ENCODE data around the gene DRAM1. TPM values are rescaled to one million over a fixed set of nuclear protein-coding genes. Genes with fewer than 3 reads are reported as not detected.

DRAM1 gene
- polyA plus RNA-seq, 1 of the 3 experiments (the other 2 are of a cell fraction) = 37.4 TPM

- no peak for TF ChIP-seq TAF1 (IDR thresholded peaks at IDR 0.05; ENCODE audit: borderline replicate concordance, low read depth, low read length)
- TF ChIP-seq FOXM1 (IDR thresholded peaks at IDR 0.05; ENCODE audit: low read depth) = no peak
- no peak for TF ChIP-seq FOXJ3 (CRISPR knock-in tag; IDR thresholded peaks at IDR 0.05)
- TF ChIP-seq, protein P1, sequence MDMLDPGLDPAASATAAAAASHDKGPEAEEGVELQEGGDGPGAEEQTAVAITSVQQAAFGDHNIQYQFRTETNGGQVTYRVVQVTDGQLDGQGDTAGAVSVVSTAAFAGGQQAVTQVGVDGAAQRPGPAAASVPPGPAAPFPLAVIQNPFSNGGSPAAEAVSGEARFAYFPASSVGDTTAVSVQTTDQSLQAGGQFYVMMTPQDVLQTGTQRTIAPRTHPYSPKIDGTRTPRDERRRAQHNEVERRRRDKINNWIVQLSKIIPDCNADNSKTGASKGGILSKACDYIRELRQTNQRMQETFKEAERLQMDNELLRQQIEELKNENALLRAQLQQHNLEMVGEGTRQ (IDR thresholded peaks at IDR 0.05; ENCODE audit: borderline replicate concordance, low read depth, low read length) = no peak
- TF ChIP-seq POLR2AphosphoS5 (IDR thresholded peaks at IDR 0.05; ENCODE audit: low read depth, low read length) = no peak
- no peak for TF ChIP-seq ELF1 (IDR thresholded peaks at IDR 0.05)
- TF ChIP-seq JUND (IDR thresholded peaks at IDR 0.05) = no peak
- TF ChIP-seq CTCF (IDR thresholded peaks at IDR 0.05) = peak; percentile 64
- no peak; the same call in 1 of the 2 replicates for TF ChIP-seq RCOR1 (IDR thresholded peaks at IDR 0.05; ENCODE audit: low read length)
Observed at GRCh38 chr12:101830367-101831325, 46.7 kb upstream of the DRAM1 start, which contains the start of gene GNPTAB (continued).

DNA sequence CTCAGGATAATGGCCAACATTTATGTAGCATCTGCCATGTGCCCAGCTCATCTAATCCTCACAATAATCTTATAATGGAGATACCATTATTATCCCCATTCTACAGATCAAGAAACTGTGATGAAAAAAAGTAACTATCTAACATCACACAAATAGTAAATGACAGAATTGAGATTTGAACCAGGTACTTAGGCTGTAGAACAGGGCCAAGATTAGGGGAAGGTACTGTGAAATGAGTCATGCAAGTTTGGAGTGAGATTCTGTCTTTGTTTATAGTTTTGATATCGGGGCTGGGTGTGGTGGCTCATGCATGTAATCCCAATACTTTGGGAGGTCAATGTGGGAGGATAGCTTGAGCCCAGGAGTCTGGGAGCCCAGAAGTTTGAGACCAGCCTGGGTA lies 45.4 kb upstream of the DRAM1 start:
- no peaks in the 10 kb centered on the region for H4K20me1 ChIP-seq (ENCODE audit: insufficient read depth)
- no peak overlapping the region for H3K9ac ChIP-seq
- H3K4me3 ChIP-seq (ENCODE audit: low read depth in 2 of 2, low read length in 1 of 2) = no peak overlapping the region
- 56% methylated on average over 1 of the region's 1 CpG for WGBS (ENCODE audit: low lambda C conversion rate)
- ChIA-PET POLR2A (no interaction called here), CTCF (interaction anchor here (1.2 to 5.1 kb wide), 9 partner anchors 8 to 423 kb away, joined by 3 to 40 read pairs (median 11); no protein-coding TSS in a partner anchor)
- TF ChIP-seq MXI1 (IDR thresholded peaks at IDR 0.05; ENCODE audit: low read depth, low read length) (no peak), SIN3A (IDR thresholded peaks at IDR 0.05; ENCODE audit: borderline replicate concordance, low read depth, low read length) (no peak), RAD21 (IDR thresholded peaks at IDR 0.05; ENCODE audit: low read length) (no peak), RFX5 (IDR thresholded peaks at IDR 0.05; ENCODE audit: low read length) (no peak), GATA2 (CRISPR knock-in tag; IDR thresholded peaks at IDR 0.05) (no peak), NFIC (IDR thresholded peaks at IDR 0.05; ENCODE audit: borderline replicate concordance) (no peak), RXRA (IDR thresholded peaks at IDR 0.05; ENCODE audit: borderline replicate concordance, low read depth) (no peak), SMC3 (IDR thresholded peaks at IDR 0.05; ENCODE audit: low read depth, low read length) (no peak), YY1 (IDR thresholded peaks at IDR 0.05; ENCODE audit: low read depth) (no peak), TAF1 (IDR thresholded peaks at IDR 0.05; ENCODE audit: borderline replicate concordance, low read depth, low read length) (no peak), CTCF (IDR thresholded peaks at IDR 0.05) (no peak), EP300 (IDR thresholded peaks at IDR 0.05; ENCODE audit: borderline replicate concordance in 1 of 2, low read depth in 1 of 2, low read length in 1 of 2) (no peak), TCF12 (IDR thresholded peaks at IDR 0.05) (no peak), USF1 (IDR thresholded peaks at IDR 0.05; ENCODE audit: borderline replicate concordance, low read depth) (no peak), ELF1 (IDR thresholded peaks at IDR 0.05) (no peak), CHD2 (IDR thresholded peaks at IDR 0.05; ENCODE audit: low read length, partially characterized antibody) (no peak), JUND (IDR thresholded peaks at IDR 0.05) (no peak), POLR2AphosphoS5 (IDR thresholded peaks at IDR 0.05; ENCODE audit: low read depth, low read length) (no peak)
- TF ChIP-seq, protein P2, sequence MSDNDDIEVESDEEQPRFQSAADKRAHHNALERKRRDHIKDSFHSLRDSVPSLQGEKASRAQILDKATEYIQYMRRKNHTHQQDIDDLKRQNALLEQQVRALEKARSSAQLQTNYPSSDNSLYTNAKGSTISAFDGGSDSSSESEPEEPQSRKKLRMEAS (IDR thresholded peaks at IDR 0.05; ENCODE audit: low read depth) = no peak
- H3F3A ChIP-seq (replicated peaks; ENCODE audit: insufficient read depth) = peaks cover 4% of the 10 kb centered on the region
- H3K9me3 ChIP-seq = no peaks in the 10 kb centered on the region
- peaks cover 3 to 8% of the 10 kb centered on the region in 2 experiments; a peak in 2 of 4 replicates for H3K4me1 ChIP-seq (ENCODE audit: control insufficient read depth in 1 of 2, insufficient read depth in 2 of 2, low read depth in 1 of 2, low read length in 1 of 2)
- DNase-seq = no peak
- H3K36me3 ChIP-seq (replicated peaks in 1 of 2; ENCODE audit: control insufficient read depth in 1 of 2, insufficient read depth in 2 of 2, low read length in 1 of 2) = no peaks in the 10 kb centered on the region
- no peak overlapping the region for H2AFZ ChIP-seq (ENCODE audit: low read depth)
- H3K79me2 ChIP-seq (ENCODE audit: insufficient read depth) = peaks cover 13% of the 10 kb centered on the region
- no peak overlapping the region for H3K4me2 ChIP-seq
- no peaks in the 10 kb centered on the region for H3K27me3 ChIP-seq (ENCODE audit: insufficient read depth)
- H3K9me2 ChIP-seq = no peaks in the 10 kb centered on the region
- H3K27ac ChIP-seq (ENCODE audit: low read depth in 2 of 2, low read length in 1 of 2) = no peak overlapping the region

Measured in SK-N-SH (cell line).